Left ventricle myocardium superior (tissue), 1 donor: ENCODE results near the gene FKBP15. TPM values are rescaled to one million over a fixed set of nuclear protein-coding genes. Genes with fewer than 3 reads are reported as not detected.
A peak's percentile ranks its signal among the peaks of the same experiment; 100 is the strongest.
"Not testable (repeated sequence)": the region's sequence is repeated elsewhere in the genome, so short reads cannot be mapped to it uniquely, and the experiment has no call there.

Experiments
- ATAC-seq: fragments of 200-7000 bp; cut with Tn5 transposase; one replicate; pipeline ENCODE4 v1.9.1; 2020; ENCODE audit warnings: mild to moderate bottlenecking, moderate library complexity
- DNase-seq: peaks from one replicate; pipeline ENCODE4 v3.0.0-alpha.2; 2020
- intact Hi-C: fragments of 100-400 bp; cut with micrococcal nuclease; formaldehyde crosslinking; loops from one replicate; pipeline ENCODE4 v1.11.0; 2022
- total RNA-seq: library from RNA; stranded (reverse); fragmentation: NEBNext Ultra II Directional; extraction: Animal tissue kit (Norgen Biotek cat#: 25700); gene quantifications from one replicate; pipeline ENCODE4 v1.2.1, GENCODE V29; 2021
- donor health status: DM: no; HTN: yes; CAD: no; lungs with severe emphysema.

Gene FKBP15
- total RNA-seq, 1 donor from 2014 or later, result 21.4 TPM

DNA sequence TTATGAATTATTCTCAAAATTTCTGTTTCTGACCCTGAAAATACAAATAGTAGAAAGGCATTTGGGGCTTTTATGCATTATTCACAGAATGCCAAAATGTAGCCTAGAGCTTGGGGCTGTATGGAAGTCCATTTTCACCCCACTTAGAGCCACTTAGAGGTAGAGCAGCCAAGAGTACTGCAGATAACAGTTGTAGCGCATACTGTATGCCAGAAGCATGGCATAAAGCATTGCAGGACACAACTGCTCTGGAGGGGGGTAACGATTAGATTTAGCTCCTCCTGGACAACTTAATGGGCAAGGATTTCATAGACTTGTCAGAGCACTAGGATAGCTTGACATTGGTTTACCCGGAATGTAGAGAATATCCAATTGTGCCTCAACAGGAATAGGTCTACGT is 15.9 kb upstream of the FKBP15 start:
- intact Hi-C loops, result no loop called here
- DNase-seq (no peak), ATAC-seq (peak; percentile 94)

DNA sequence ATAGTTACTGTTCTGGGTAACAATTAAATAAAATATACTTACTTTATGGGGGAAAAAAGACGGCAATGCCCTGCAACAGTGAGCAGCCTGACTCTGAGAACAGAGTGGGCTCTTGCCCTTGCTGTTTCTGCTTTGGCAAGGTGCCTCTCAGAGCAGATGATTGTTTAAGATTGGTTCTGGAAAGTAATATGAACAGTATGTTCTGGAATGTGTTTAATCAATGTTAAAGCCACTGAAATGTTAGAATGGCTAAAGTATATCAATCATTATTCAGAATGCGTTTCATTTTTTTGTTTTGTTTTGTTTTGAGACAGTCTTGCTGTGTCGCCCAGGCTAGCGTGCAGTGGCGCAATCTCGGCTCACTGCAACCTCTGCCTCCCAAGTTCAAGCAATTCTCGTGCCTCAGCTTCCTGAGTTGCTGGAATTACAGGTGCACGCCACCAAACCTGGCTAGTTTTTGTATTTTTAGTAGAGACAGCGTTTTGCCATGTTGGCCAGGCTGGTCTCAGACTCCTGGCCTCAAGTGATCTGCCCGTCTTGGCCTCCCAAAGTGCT is 14.7 kb upstream of the FKBP15 start:
- DNase-seq, ATAC-seq, intact Hi-C loops: not testable (repeated sequence)

DNA sequence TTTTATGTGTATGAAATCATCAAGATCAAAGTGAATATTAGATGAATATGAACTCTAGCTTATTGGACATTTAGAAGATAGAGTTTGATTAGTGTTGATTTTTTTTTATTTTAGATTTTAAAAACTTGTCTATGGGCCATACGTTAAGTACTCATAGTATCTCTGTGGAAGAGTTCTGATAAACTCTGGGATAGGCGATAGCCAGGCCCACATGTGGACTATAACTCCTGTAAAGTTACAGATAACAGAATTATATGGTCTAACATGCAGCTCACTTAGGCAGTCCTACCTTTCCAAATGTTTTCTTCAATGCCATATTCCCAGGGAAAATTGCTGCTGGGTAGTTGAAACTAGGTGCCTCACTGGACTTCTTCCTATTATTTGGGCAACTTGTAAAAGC is 10.6 kb upstream of the FKBP15 start:
- intact Hi-C loops, result no loop called here
- DNase-seq (no peak), ATAC-seq (no peak)

- DNase-seq (no peak), ATAC-seq (no peak)
- intact Hi-C loops, result no loop called here
Measured at GRCh38 chr9:113228130-113228665, 7.1 kb upstream of the FKBP15 start.

GRCh38 chr9:113227436-113227835 is 6.4 kb upstream of the FKBP15 start:
- DNase-seq (no peak), ATAC-seq (no peak)
- intact Hi-C loops, result no loop called here

GRCh38 chr9:113223963-113224362 is 2.9 kb upstream of the FKBP15 start:
- DNase-seq, result no peak
- intact Hi-C loops, result no loop called here
- no peak for ATAC-seq

DNA sequence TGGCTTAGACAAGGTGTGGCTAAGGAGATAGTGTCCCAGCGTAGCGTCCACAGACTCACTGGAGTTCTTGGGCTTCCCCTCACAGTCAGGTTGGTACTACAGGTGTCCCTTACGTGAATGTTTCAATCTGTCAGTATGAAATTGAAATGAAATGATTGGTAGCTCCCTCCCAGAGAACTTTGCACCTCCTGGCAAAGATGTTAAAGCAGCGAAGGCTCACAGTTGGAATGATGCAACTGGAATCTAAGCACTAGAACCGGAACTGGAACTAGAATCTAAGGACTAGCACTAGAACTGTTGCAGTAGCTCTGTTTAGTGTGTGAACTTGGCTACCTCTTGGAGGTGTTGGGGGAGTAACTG is 1.4 kb upstream of the FKBP15 start:
- DNase-seq, result no peak
- intact Hi-C loops, result no loop called here
- no peak for ATAC-seq

- no peak for DNase-seq
- ATAC-seq, result peak; percentile 35
- intact Hi-C loops, result no loop called here
Measured at GRCh38 chr9:113221800-113222481, 864 bp upstream of the FKBP15 start.

- intact Hi-C loops, result no loop called here
- no peak for ATAC-seq
- DNase-seq, result no peak
Measured at GRCh38 chr9:113220467-113221002, 542 bp downstream of the FKBP15 start.

- intact Hi-C loops, result no loop called here
- no peak for DNase-seq
Measured at GRCh38 chr9:113219969-113220368, 1.1 kb downstream of the FKBP15 start.

GRCh38 chr9:113219186-113219936 is 1.7 kb downstream of the FKBP15 start:
- DNase-seq, result no peak
- no peak for ATAC-seq

More at GRCh38 chr9:113219969-113220368, 1.1 kb downstream of the FKBP15 start:
- ATAC-seq, result no peak

DNA sequence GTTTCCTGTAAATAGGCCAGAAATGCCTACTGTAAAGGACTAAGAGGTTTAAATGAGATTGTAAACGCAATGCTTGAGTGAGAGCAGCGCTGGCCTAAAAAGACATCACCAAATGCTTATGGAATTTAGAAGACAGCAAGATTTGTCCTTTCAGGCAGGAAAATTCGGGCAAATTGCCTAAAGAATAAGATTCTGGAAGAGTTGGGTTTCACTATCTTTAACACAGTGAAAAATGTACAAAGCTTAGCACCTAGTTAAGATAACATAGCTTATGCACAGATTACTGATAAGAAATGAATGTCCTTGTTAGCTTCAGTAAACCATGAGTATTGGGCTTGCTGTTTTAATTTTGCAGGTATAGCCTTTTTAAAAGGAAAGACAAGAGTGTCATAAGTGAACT is 4.7 kb downstream of the FKBP15 start:
- no peak for DNase-seq
- intact Hi-C loops, result no loop called here
- ATAC-seq, result no peak

More at GRCh38 chr9:113219186-113219936, 1.7 kb downstream of the FKBP15 start:
- intact Hi-C loops, result no loop called here

GRCh38 chr9:113215132-113215531 is 5.9 kb downstream of the FKBP15 start:
- ATAC-seq, result no peak
- DNase-seq, result no peak
- intact Hi-C loops, result no loop called here

GRCh38 chr9:113210815-113211214 is 10.3 kb downstream of the FKBP15 start:
- intact Hi-C loops, result no loop called here
- DNase-seq, result no peak
- no peak for ATAC-seq

DNA sequence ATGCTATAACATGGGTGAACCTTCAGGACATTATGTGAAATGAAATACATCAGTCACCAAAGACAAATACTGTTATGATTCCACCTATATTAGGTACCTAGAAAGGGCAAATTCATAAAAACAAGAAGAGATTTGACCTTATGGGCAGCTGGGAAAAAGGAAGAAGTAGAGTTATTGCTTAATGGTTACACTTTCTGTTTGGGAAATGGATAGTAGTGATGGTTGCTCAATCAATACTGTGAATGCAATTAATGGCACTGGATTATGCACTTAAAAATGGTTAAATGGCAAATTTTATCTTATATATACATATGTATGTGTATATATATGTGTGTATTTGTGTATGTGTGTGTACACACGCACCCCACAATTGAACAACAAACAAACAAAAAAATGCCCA is 15.2 kb downstream of the FKBP15 start:
- intact Hi-C loops, result no loop called here
- no peak for DNase-seq
- ATAC-seq, result no peak

DNA sequence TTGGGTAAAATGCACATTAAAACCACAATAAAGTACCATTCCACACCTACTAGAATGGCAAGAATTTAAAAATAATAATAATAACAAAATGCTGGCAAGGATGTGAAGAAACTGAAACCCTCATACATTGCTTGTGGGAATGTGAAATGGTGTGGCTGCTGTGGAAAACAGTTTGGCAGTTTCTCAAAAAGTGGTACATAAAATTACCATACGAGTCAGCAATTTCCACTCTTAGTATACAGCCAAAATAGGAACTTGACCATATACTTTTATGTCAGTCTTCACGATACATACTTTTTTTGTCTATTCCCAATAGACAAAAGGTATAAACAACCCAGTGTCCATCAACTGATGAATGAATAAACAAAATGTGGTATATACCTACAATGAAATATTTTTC is 15.6 kb downstream of the FKBP15 start:
- no peak for DNase-seq

GRCh38 chr9:113199683-113200329 is 21.3 kb downstream of the FKBP15 start:
- DNase-seq, result no peak
- intact Hi-C loops, result no loop called here
- no peak for ATAC-seq

More for the DNA sequence above, 15.6 kb downstream of the FKBP15 start:
- intact Hi-C loops, result no loop called here
- ATAC-seq, result no peak

- DNase-seq (no peak), ATAC-seq (no peak)
- intact Hi-C loops, result no loop called here
Measured at GRCh38 chr9:113192455-113192854, 28.6 kb downstream of the FKBP15 start.

GRCh38 chr9:113187929-113188595 is 33.0 kb downstream of the FKBP15 start:
- DNase-seq, result peak; percentile 43
- intact Hi-C loops, result no loop called here
- peak; percentile 92 for ATAC-seq
